H1 (cell line): ENCODE results near the gene UGT1A8. TPM values are rescaled to one million over a fixed set of nuclear protein-coding genes. Genes with fewer than 3 reads are reported as not detected.

Experiments used
- CTCF ChIA-PET: fragments of 300-600 bp; sonication (Branson Sonifier 250); formaldehyde crosslinking; loops from one replicate; lab custom pipeline; 2021; ENCODE audit not compliant: partially characterized antibody; lab: Charles Lee
- POLR2A ChIA-PET: fragments of 300-600 bp; sonication (Branson Sonifier 250); formaldehyde crosslinking; loops from one replicate; lab custom pipeline; 2021; ENCODE audit warnings: inconsistent platforms; ENCODE audit not compliant: partially characterized antibody; lab: Charles Lee
- DNase-seq, 2 experiments: peaks; one replicate each; pipeline versions ENCODE4 v3.0.0 to v3.0.0-alpha.2; 2010 to 2022; ENCODE audit warnings: low spot score in 2 of 2, low read depth in 1 of 2, mixed read lengths in 1 of 2
- FAIRE-seq: peaks from 2 replicates; lab custom pipeline; 2011; peaks lifted over from hg19 to GRCh38; lab: Jason Lieb, UNC
- H2AFZ ChIP-seq: 2 replicates; pipeline ENCODE4 v1.8.1; 2012; ENCODE audit warnings: low read length, inconsistent platforms
- H2AK5ac ChIP-seq: 2 replicates; pipeline ENCODE4 v1.6.1; 2013; ENCODE audit warnings: low read depth, low read length
- H2BK120ac ChIP-seq: replicated peaks from 2 replicates; pipeline ENCODE3; 2013; ENCODE audit warnings: low read depth, low read length, inconsistent platforms
- H2BK12ac ChIP-seq: 2 replicates; pipeline ENCODE4 v1.6.1; 2013; ENCODE audit warnings: low read depth, low read length
- H2BK15ac ChIP-seq: 2 replicates; pipeline ENCODE4 v1.6.1; 2013; ENCODE audit warnings: low read length
- H2BK20ac ChIP-seq: 2 replicates; pipeline ENCODE4 v1.6.1; 2013; ENCODE audit warnings: low read length
- H2BK5ac ChIP-seq: 2 replicates; pipeline ENCODE4 v1.6.1; 2013; ENCODE audit warnings: low read depth, low read length
- H3K14ac ChIP-seq: 2 replicates; pipeline ENCODE4 v1.6.1; 2013; ENCODE audit warnings: inconsistent platforms; ENCODE audit not compliant: insufficient read length
- H3K18ac ChIP-seq: 2 replicates; pipeline ENCODE4 v1.6.1; 2013; ENCODE audit warnings: low read length; ENCODE audit errors: extremely low read depth
- H3K23ac ChIP-seq: 2 replicates; pipeline ENCODE4 v1.6.1; 2013; ENCODE audit warnings: inconsistent platforms; ENCODE audit not compliant: insufficient read length
- H3K23me2 ChIP-seq: 2 replicates; pipeline ENCODE4 v1.6.1; 2013; ENCODE audit warnings: low read depth, low read length
- H3K27ac ChIP-seq: 2 replicates; pipeline ENCODE4 v1.6.1; 2011; ENCODE audit warnings: low read depth, low read length, inconsistent platforms
- H3K27me3 ChIP-seq, 4 experiments: replicated peaks in 1 of 4; 1 replicate in 1 of 4; 2 replicates in 3 of 4; pipeline versions ENCODE4 v1.6.1 to v1.8.1; 2011 to 2013; ENCODE audit warnings: low read length in 3 of 4, mild to moderate bottlenecking in 3 of 4, inconsistent platforms in 2 of 4, mixed read lengths in 2 of 4, moderate library complexity in 1 of 4; ENCODE audit not compliant: control insufficient read depth in 3 of 4, insufficient read depth in 3 of 4; ENCODE audit errors: extremely low read depth in 1 of 4
- H3K36me3 ChIP-seq, 4 experiments: 2 replicates each; pipeline versions ENCODE4 v1.6.1 to v1.8.1; 2011 to 2013; ENCODE audit warnings: mild to moderate bottlenecking in 4 of 4, low read length in 3 of 4, moderate library complexity in 2 of 4, control low read depth in 1 of 4, inconsistent platforms in 1 of 4; ENCODE audit not compliant: insufficient read depth in 4 of 4, control insufficient read depth in 2 of 4
- H3K4ac ChIP-seq: replicated peaks from 2 replicates; pipeline ENCODE3; 2013; ENCODE audit warnings: low read length, low read depth, mixed read lengths, inconsistent platforms; ENCODE audit not compliant: insufficient read length
- H3K4me1 ChIP-seq, 4 experiments: replicated peaks in 1 of 4; 1 replicate in 1 of 4; 2 replicates in 3 of 4; pipeline versions ENCODE4 v1.6.1 to v1.8.1; 2011 to 2013; ENCODE audit warnings: low read length in 3 of 4, inconsistent platforms in 2 of 4, mixed read lengths in 1 of 4; ENCODE audit not compliant: insufficient read depth in 4 of 4, control insufficient read depth in 3 of 4
- H3K4me2 ChIP-seq, 2 experiments: 2 replicates each; pipeline versions ENCODE4 v1.6.1 to v1.8.1; 2011 to 2013; ENCODE audit warnings: low read depth in 2 of 2, low read length in 2 of 2, control low read depth in 1 of 2, inconsistent platforms in 1 of 2, mild to moderate bottlenecking in 1 of 2; ENCODE audit not compliant: insufficient read depth in 1 of 2
- H3K4me3 ChIP-seq, 4 experiments: fragments of 200-600, 300-600 bp in 1 of 4; sonication (generic), shearing (Covaris generic), sonication (Bioruptor Twin) in 1 of 4; 2 replicates each; pipeline versions ENCODE4 v1.5.1 to v1.8.1; 2011 to 2016; ENCODE audit warnings: low read length in 4 of 4, low read depth in 3 of 4, control low read depth in 2 of 4, inconsistent platforms in 2 of 4, mild to moderate bottlenecking in 2 of 4, mixed read lengths in 1 of 4, moderate library complexity in 1 of 4; ENCODE audit not compliant: insufficient read depth in 2 of 4; ENCODE audit errors: extremely low read depth in 1 of 4
- H3K56ac ChIP-seq: replicated peaks from 2 replicates; pipeline ENCODE3; 2013; ENCODE audit warnings: low read depth, mild to moderate bottlenecking, mixed read lengths, low read length, inconsistent platforms; ENCODE audit not compliant: insufficient read length
- H3K79me1 ChIP-seq: 2 replicates; pipeline ENCODE4 v1.6.1; 2013; ENCODE audit warnings: low read depth, low read length, control low read depth
- H3K79me2 ChIP-seq, 2 experiments: 2 replicates each; pipeline versions ENCODE4 v1.6.1 to v1.8.1; 2012 to 2013; ENCODE audit warnings: low read length in 2 of 2, mild to moderate bottlenecking in 2 of 2, inconsistent platforms in 1 of 2; ENCODE audit not compliant: insufficient read depth in 2 of 2, control insufficient read depth in 1 of 2
- H3K9ac ChIP-seq, 4 experiments: replicated peaks in 1 of 4; 1 replicate in 1 of 4; 2 replicates in 3 of 4; pipeline versions ENCODE4 v1.6.1 to v1.8.1; 2011 to 2013; ENCODE audit warnings: low read depth in 3 of 4, low read length in 3 of 4, control low read depth in 2 of 4, mild to moderate bottlenecking in 2 of 4, moderate library complexity in 2 of 4, inconsistent platforms in 1 of 4; ENCODE audit errors: extremely low read depth in 1 of 4
- H3K9me3 ChIP-seq, 2 experiments: 2 replicates each; pipeline versions ENCODE4 v1.6.1 to v1.8.1; 2012 to 2013; ENCODE audit warnings: mild to moderate bottlenecking in 2 of 2, moderate library complexity in 2 of 2, control low read depth in 1 of 2, inconsistent platforms in 1 of 2, low read depth in 1 of 2, low read length in 1 of 2, mixed read lengths in 1 of 2; ENCODE audit not compliant: insufficient read depth in 2 of 2
- H4K20me1 ChIP-seq, 2 experiments: replicated peaks in 1 of 2; 2 replicates each; pipeline versions ENCODE3 to v1.8.1; 2011 to 2013; ENCODE audit warnings: inconsistent platforms in 2 of 2, low read length in 2 of 2, mild to moderate bottlenecking in 1 of 2; ENCODE audit not compliant: insufficient read depth in 2 of 2, control insufficient read depth in 1 of 2
- H4K5ac ChIP-seq: 2 replicates; pipeline ENCODE4 v1.6.1; 2013; ENCODE audit warnings: low read length, low read depth, mixed read lengths, inconsistent platforms; ENCODE audit not compliant: insufficient read length
- H4K8ac ChIP-seq: 2 replicates; pipeline ENCODE4 v1.8.0; 2013; ENCODE audit warnings: mild to moderate bottlenecking, moderate library complexity, low read length, inconsistent platforms; ENCODE audit not compliant: insufficient read depth; ENCODE audit errors: extremely low read depth
- H4K91ac ChIP-seq: replicated peaks from 2 replicates; pipeline ENCODE3; 2013; ENCODE audit warnings: low read length, mixed read lengths, inconsistent platforms; ENCODE audit not compliant: insufficient read length
- ATF3 ChIP-seq: IDR thresholded peaks from 2 replicates; pipeline ENCODE4 v1.6.1; 2011; ENCODE audit warnings: low read depth, mild to moderate bottlenecking, low read length; ENCODE audit not compliant: insufficient read depth
- BRCA1 ChIP-seq: IDR thresholded peaks from 2 replicates; pipeline ENCODE4 v1.6.1; 2012; ENCODE audit warnings: low read depth, low read length, improper control_type of control experiment
- E2F6 ChIP-seq: IDR thresholded peaks from 2 replicates; pipeline ENCODE4 v1.6.1; 2012; ENCODE audit warnings: inconsistent platforms
- KDM4A ChIP-seq: IDR thresholded peaks from one replicate; pipeline ENCODE4 v1.7.1; 2012; ENCODE audit warnings: low read depth, mild to moderate bottlenecking, moderate library complexity, low read length, inconsistent platforms; ENCODE audit not compliant: severe bottlenecking
- RNF2 ChIP-seq: fragments of 200-900, 300-1000 bp; sonication (generic); IDR thresholded peaks from 2 replicates; pipeline ENCODE4 v1.7.1; 2016; ENCODE audit warnings: borderline replicate concordance, low read depth, mild to moderate bottlenecking, antibody characterized with exemption, low read length; ENCODE audit not compliant: poor library complexity, severe bottlenecking; ENCODE audit errors: missing control alignments
- SAP30 ChIP-seq: fragments of 300-600 bp; sonication (generic); IDR thresholded peaks from 2 replicates; pipeline ENCODE4 v1.7.1; 2012; ENCODE audit warnings: low read length, moderate library complexity, mild to moderate bottlenecking, inconsistent platforms; ENCODE audit not compliant: insufficient read depth, insufficient replicate concordance
- SP1 ChIP-seq: IDR thresholded peaks from 2 replicates; pipeline ENCODE4 v1.6.1; 2011; ENCODE audit warnings: low read depth, low read length
- WGBS, 2 experiments: shearing (Covaris generic) in 1 of 2; methylation state at CpG; one replicate each; pipeline versions ENCODE4 v1.1.6 to v1.1.7; 2013 to 2015; ENCODE audit warnings: low lambda C conversion rate in 2 of 2, mixed read lengths in 2 of 2, inconsistent platforms in 1 of 2, low coverage in 1 of 2, missing lambda C conversion rate in 1 of 2; ENCODE audit not compliant: insufficient replicate concordance in 2 of 2, insufficient coverage in 1 of 2, insufficient read length in 1 of 2; ENCODE audit errors: extremely low coverage in 1 of 2, missing lambda C conversion rate in 1 of 2; 5-methylcytosine and 5-hydroxymethylcytosine counted together
- polyA plus RNA-seq, 7 experiments: library from polyadenylated mRNA; depleted of rRNA in 3 of 7; stranded (reverse) in 5 of 7; unstranded in 2 of 7; fragments of >200 nt in 5 of 7; fragments of 200-250 nt in 2 of 7; gene quantifications; 1 replicate in 5 of 7; 2 replicates in 1 of 7; 4 replicates in 1 of 7; pipeline versions ENCODE4 v1.2.1 to v1.2.3, GENCODE V29; 2011 to 2013; ENCODE audit warnings: missing spikeins in 2 of 7, mixed read lengths in 2 of 7
- total RNA-seq: library from RNA; stranded (reverse); fragmentation: NEBNext Ultra II Directional; extraction: Animal tissue kit (Norgen Biotek cat#: 25700); gene quantifications from 2 replicates; pipeline ENCODE4 v1.2.1, GENCODE V29; 2021

The UGT1A8 gene
- total and polyA plus RNA-seq, 2 of the 8 experiments (the other 6 are each of a cell fraction or from before 2014, with no cell fraction given), result not detected

DNA sequence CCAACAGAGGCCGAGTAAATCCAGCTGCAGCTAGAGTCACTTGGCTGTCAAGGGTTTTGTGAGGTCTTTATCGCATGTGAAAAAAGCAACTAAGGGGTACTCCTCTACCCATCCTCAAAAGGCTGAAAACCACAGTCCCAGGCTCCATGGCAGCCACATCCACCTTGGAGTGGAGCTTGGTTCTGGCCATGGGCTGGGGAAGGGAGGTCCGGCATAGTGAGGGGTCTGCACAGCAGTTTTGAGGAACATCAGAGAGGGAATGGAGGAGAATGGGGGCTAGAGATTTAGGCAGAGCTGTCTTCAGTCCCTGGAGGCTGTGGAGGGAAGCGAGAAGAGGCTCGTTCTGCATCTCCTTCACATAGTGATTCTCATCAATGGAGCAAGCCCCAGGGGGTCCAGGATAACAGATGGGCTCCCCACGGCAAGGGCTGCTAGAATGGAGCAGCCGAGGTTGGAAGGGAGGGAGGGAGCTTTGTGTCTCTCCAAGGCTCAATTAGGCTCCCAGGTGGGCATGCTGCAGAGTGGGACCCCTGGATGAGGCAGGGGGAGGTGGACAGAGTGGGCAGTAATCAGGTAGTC lies 181.7 kb downstream of the UGT1A8 start:
- Histone ChIP-seq H3K4me2 (no peak overlapping the region), H3K14ac (no peak overlapping the region), H3K36me3 (no peaks in the 10 kb centered on the region), H3K18ac (no peak overlapping the region; the same call in 1 of the 2 replicates), H3K4me1 (no peaks in the 10 kb centered on the region), H3K9ac (no peak overlapping the region), H4K91ac (no peak overlapping the region), H3K79me1 (no peaks in the 10 kb centered on the region), H2BK15ac (no peak overlapping the region), H2BK120ac (no peak overlapping the region), H4K5ac (no peak overlapping the region), H2BK12ac (no peak overlapping the region), H3K27ac (no peak overlapping the region), H4K8ac (no peak overlapping the region), H2BK20ac (no peak overlapping the region), H3K4me3 (no peak overlapping the region), H2BK5ac (no peak overlapping the region), H3K23me2 (no peaks in the 10 kb centered on the region), H3K9me3 (peaks cover 0 to 4% of the 10 kb centered on the region in 2 experiments; a peak in 3 of 4 replicates), H4K20me1 (no peaks in the 10 kb centered on the region), H2AK5ac (no peak overlapping the region), H3K56ac (no peak overlapping the region), H2AFZ (no peak overlapping the region), H3K79me2 (no peaks in the 10 kb centered on the region), H3K23ac (no peak overlapping the region), H3K4ac (no peak overlapping the region), H3K27me3 (no peaks in the 10 kb centered on the region)
- ChIA-PET CTCF (no interaction called here), POLR2A (no interaction called here)
- peak in 1 of 2 experiments; percentile 39 for DNase-seq
- FAIRE-seq, result no peak
- 73% methylated on average over 7 of the region's 7 CpGs; no CpG with 5 or more reads in 1 of the 2 experiments for WGBS, 2 experiments
- TF ChIP-seq ATF3, result no peak
- no peak for TF ChIP-seq SAP30
- TF ChIP-seq E2F6, result no peak
- TF ChIP-seq RNF2, result no peak
- no peak for TF ChIP-seq BRCA1
- no peak for TF ChIP-seq SP1
- TF ChIP-seq KDM4A, result no peak
